HG03045 (cell line): ENCODE measurements around the gene PIK3CD.
"Not testable (repeated sequence)": the region's sequence is repeated elsewhere in the genome, so short reads cannot be mapped to it uniquely, and the experiment has no call there.

Experiments
- ATAC-seq: cut with Tn5 transposase; IDR thresholded peaks from one replicate; pipeline ENCODE4 v1.9.1; 2021; ENCODE audit warnings: mild to moderate bottlenecking, moderate library complexity; ENCODE audit not compliant: unreplicated experiment

The PIK3CD gene

DNA sequence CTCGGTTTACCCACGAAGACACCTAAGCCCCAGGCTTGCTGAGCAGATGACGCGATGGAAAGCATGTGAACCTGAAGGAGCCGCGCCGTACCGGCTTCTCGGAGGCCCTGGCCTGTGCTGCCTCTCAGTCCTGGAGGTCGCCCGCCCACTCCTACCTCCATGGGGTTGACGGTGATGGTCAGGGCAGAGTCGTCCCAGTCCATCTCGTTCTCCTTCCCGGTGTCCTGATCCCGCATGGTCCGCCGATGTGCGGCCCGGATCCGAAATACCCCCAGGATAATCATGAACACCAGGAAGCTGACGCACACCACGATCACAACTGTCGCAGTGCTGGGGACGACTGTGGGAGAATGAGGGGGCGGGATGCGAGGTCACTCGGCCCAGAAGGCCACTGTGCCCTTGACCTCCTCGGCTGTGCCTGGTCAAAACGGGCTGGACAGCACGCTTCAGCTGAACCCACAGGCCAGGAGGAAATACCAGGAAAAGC is 79.6 kb downstream of the PIK3CD start:
- ATAC-seq = no peak

DNA sequence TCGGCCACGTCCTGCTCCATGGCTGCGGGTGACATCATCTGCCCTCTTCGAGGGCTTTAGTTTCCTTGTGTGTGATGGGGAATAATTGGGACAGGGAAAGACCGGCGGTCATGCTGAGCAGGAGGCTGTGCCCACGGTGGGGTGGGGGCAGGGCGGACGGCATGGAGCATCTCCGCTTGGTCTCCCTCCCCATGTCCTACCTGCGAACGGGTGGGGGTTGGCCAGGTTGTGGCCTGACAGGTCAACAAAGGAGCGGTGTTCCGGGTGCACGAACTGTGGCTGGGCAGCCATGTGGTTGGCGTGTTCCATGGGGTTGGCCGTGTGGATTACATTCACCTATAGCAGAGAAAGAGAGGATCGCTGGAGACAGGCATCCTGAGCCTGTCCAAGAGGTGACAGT is 80.0 kb downstream of the PIK3CD start:
- ATAC-seq = no peak

GRCh38 chr1:9732123-9732971 is 80.8 kb downstream of the PIK3CD start:
- ATAC-seq = no peak

- no peak for ATAC-seq
Measured at GRCh38 chr1:9733160-9733789, 81.7 kb downstream of the PIK3CD start.

- ATAC-seq = no peak
Measured at GRCh38 chr1:9735800-9736199, 84.3 kb downstream of the PIK3CD start.

GRCh38 chr1:9736241-9736640 is 84.7 kb downstream of the PIK3CD start:
- no peak for ATAC-seq

GRCh38 chr1:9737057-9737456 is 85.5 kb downstream of the PIK3CD start:
- no peak for ATAC-seq

DNA sequence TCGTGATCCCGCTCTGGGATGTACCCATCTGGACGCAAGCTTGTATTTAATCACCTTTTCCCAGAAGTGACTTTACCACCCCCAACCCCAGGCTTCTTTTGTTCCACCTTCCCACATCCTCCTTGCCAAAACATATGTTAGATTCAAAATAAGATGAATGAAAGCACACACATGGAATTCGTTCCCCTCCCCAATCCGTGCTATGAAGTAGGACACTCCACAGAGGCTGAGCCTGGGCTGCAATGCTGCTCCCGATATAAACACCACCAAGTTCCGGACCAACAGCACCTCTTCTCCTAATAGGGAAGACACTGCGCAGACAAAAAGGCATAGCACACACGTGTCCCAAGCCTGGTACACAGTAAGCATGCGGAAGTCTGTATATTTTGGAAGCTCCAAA is 86.1 kb downstream of the PIK3CD start:
- no peak for ATAC-seq

GRCh38 chr1:9744106-9744799 is 92.7 kb downstream of the PIK3CD start:
- ATAC-seq = no peak

- no peak for ATAC-seq
Measured at GRCh38 chr1:9746211-9746610, 94.7 kb downstream of the PIK3CD start.

DNA sequence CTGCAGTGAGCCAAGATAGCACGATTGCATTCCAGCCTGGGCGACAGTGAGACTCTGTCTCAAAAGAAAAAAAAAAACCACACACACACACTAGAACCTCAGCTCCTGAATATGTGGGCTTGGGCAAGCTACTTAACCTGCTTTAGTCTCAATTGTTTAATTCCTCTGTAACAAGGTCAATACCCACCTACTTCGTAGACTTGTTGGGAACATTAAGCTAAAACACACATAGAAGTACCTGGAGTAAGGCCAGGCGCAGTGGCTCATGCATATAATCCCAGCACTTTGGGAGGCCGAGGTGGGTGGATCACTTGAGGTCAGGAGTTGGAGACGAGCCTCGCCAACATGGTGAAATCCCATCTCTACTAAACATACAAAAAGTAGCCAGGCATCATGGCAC is 95.1 kb downstream of the PIK3CD start:
- ATAC-seq = no peak

- not testable (repeated sequence) for ATAC-seq
Measured at GRCh38 chr1:9748391-9748790, 96.9 kb downstream of the PIK3CD start.

DNA sequence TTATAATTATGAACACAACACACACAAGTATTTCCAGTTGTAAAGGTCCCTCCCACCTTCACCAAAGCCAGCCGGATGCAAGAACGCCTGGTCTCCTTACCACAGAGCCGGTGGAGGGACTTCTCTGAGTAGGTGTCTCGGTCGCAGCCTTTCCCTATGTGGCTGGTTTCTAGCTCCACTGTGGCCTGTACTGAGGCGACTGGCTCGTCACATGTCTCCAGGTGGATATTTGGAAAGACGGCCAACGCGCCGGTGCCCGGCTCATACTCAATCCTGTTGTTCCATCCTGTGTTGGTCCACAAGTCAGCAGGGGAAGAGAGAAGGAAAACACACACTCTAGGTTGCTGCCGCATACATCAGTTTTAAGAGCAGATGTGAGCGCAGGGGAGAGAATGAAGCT is 97.8 kb downstream of the PIK3CD start:
- ATAC-seq = no peak

- no peak for ATAC-seq
Measured at GRCh38 chr1:9751971-9752370, 100.4 kb downstream of the PIK3CD start.

DNA sequence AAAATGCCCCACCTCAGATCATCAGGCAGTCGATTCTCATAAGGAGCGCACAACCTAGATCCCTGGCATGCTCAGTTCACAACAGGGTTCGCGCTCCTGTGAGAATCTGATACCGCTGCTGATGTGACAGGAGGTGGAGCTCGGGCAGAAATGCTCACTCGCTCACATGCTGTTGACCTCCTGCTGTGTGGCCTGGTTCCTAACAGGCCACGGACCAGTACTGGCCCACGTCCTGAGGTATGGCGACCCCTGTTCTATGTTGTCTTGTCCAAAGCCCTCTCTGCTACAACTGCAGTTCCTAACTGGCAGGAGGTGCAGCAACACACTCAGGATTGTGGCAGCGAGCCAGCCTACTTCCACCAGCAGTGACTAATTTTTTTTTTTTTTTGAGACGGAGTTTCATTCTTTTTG is 101.6 kb downstream of the PIK3CD start:
- ATAC-seq = no peak

DNA sequence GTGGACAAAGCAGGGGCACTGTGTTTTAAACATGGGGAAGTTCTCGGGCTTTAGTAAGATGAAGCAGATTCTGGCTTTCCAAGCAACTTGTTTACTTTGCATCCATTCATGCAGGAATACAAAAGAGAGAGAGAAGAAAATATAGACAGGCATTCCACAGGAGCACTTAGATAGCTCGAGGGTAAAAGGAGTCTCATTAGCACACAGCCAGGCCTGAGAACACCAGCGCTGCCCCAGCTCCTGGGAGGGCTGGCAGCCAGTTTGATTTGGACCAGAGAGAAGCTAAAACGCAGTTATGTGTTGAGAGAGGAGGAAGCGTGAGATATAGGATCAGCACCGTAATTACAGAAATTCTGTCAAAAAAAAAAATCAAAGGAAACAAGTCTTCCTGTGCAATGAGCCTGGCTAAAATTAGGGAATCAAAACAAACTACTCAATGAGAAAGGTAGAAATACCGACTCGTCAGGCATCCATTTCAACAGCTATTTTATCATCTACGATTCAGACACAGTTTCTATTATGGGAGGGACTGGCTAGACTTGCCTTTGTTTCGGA is 104.0 kb downstream of the PIK3CD start:
- no peak for ATAC-seq

GRCh38 chr1:9758559-9759121 is 107.1 kb downstream of the PIK3CD start:
- ATAC-seq = no peak

DNA sequence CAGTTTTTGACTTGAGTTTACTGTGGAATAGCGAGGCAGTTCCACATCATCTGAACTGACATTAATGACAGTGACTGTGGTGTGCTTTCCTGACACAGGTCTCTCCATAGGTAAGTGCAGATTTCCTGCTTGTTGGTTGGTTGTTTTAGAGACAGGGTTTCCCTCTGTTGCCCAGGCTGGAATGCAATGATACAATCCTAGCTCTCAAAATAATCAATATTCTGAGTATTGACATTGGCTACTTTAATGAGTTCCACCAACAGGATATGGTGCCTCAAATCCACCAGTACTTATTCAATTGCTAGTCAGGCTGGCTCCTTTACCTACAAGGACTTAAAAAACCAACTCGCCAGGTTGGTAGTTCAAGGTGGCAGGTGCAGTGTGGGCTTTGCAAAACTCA is 108.4 kb downstream of the PIK3CD start:
- ATAC-seq = no peak

DNA sequence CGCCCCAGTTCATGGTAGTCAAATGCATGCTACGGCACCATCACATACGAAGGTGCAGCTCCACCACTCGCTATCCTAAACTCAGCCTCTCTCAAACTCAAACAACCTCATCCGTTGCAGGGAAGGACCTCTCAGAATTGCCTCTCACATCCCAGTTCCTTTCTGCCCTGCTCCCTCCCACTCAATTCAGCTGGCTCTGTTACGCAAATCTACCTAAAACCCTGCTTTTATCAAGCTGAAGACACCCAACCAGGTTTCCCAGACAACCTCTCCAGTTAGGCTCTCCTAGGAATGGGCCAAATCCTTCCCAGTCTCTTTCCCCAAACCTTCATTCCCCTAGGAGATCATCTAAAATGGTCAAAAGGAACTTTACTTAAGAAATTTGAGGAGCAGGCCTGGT is 109.3 kb downstream of the PIK3CD start:
- ATAC-seq = no peak

GRCh38 chr1:9761855-9762254 is 110.3 kb downstream of the PIK3CD start:
- no peak for ATAC-seq

GRCh38 chr1:9762446-9762845 is 110.9 kb downstream of the PIK3CD start:
- not testable (repeated sequence) for ATAC-seq
